Hepatocyte (in vitro differentiated cells): Measurements from ENCODE around the gene CTNNB1. TPM values are rescaled to one million over a fixed set of nuclear protein-coding genes. Genes with fewer than 3 reads are reported as not detected.

ENCODE experiments used
- DNase-seq: peaks from one replicate; pipeline ENCODE4 v3.0.0-alpha.2; 2016; ENCODE audit warnings: low spot score
- H2AFZ ChIP-seq: fragments of 200-600 bp; sonication (generic); 2 replicates; pipeline ENCODE4 v1.6.0; 2016; ENCODE audit warnings: antibody characterized with exemption, mild to moderate bottlenecking
- H3K27ac ChIP-seq: fragments of 200-600 bp; sonication (generic); 2 replicates; pipeline ENCODE4 v1.5.1; 2016; ENCODE audit warnings: mild to moderate bottlenecking
- H3K27me3 ChIP-seq: fragments of 200-600 bp; sonication (generic); 2 replicates; pipeline ENCODE4 v1.6.1; 2016
- H3K36me3 ChIP-seq: fragments of 200-600 bp; sonication (generic); replicated peaks from 2 replicates; pipeline ENCODE4 v1.5.1; 2016; ENCODE audit warnings: low read depth; ENCODE audit not compliant: insufficient read depth
- H3K4me1 ChIP-seq: fragments of 200-600 bp; sonication (generic); 2 replicates; pipeline ENCODE4 v1.5.1; 2016; ENCODE audit warnings: mild to moderate bottlenecking, moderate library complexity; ENCODE audit not compliant: insufficient read depth
- H3K4me2 ChIP-seq: fragments of 200-600 bp; sonication (generic); 2 replicates; pipeline ENCODE4 v1.6.0; 2016
- H3K4me3 ChIP-seq: fragments of 200-600 bp; sonication (generic); 2 replicates; pipeline ENCODE4 v1.5.1; 2016; ENCODE audit warnings: mild to moderate bottlenecking
- H3K79me2 ChIP-seq: fragments of 200-600 bp; sonication (generic); 2 replicates; pipeline ENCODE4 v1.6.0; 2017; ENCODE audit warnings: mild to moderate bottlenecking
- H3K9me2 ChIP-seq: fragments of 200-600 bp; sonication (generic); replicated peaks from 2 replicates; pipeline ENCODE4 v1.6.0; 2017; ENCODE audit warnings: mild to moderate bottlenecking; ENCODE audit not compliant: insufficient read depth
- H3K9me3 ChIP-seq: fragments of 200-600 bp; sonication (generic); 2 replicates; pipeline ENCODE4 v1.5.1; 2016; ENCODE audit warnings: low read depth, mild to moderate bottlenecking
- H4K20me1 ChIP-seq: fragments of 200-600 bp; sonication (generic); 2 replicates; pipeline ENCODE4 v1.6.0; 2016; ENCODE audit warnings: mild to moderate bottlenecking; ENCODE audit not compliant: insufficient read depth, poor library complexity, severe bottlenecking
- EZH2 ChIP-seq: fragments of 200-600 bp; sonication (generic); IDR thresholded peaks from 2 replicates; pipeline ENCODE4 v1.6.1; 2016; ENCODE audit warnings: antibody characterized with exemption, mild to moderate bottlenecking, borderline replicate concordance
- EZH2phosphoT487 ChIP-seq: fragments of 200-600 bp; sonication (generic); IDR thresholded peaks from one replicate; pipeline ENCODE4 v1.6.1; 2018; ENCODE audit warnings: antibody characterized with exemption, mild to moderate bottlenecking, low read depth, moderate library complexity; ENCODE audit not compliant: unreplicated experiment, severe bottlenecking
- WGBS: methylation state at CpG from one replicate; pipeline ENCODE4 v1.1.6; 2016; ENCODE audit warnings: low lambda C conversion rate; ENCODE audit errors: missing lambda C conversion rate; 5-methylcytosine and 5-hydroxymethylcytosine counted together
- polyA plus RNA-seq: library from polyadenylated mRNA; unstranded; fragments of >200 nt; fragmentation: Nextera tagmentation; extraction: Ambion mirVana; gene quantifications from 2 replicates; pipeline ENCODE4 v1.2.1, GENCODE V29; 2016
- total RNA-seq: library from RNA; depleted of rRNA; stranded (reverse); fragments of >200 nt; gene quantifications from 2 replicates; pipeline ENCODE4 v1.2.3, GENCODE V29; 2014
- TF ChIP-seq, protein P1 (sequence below): fragments of 200-600 bp; sonication (generic); IDR thresholded peaks from 2 replicates; pipeline ENCODE4 v1.5.1; 2016; ENCODE audit warnings: antibody characterized with exemption, mild to moderate bottlenecking; ENCODE audit not compliant: poor library complexity

The CTNNB1 gene
- total and polyA plus RNA-seq, 2 experiments from 2014 or later: 137 to 663 TPM

DNA sequence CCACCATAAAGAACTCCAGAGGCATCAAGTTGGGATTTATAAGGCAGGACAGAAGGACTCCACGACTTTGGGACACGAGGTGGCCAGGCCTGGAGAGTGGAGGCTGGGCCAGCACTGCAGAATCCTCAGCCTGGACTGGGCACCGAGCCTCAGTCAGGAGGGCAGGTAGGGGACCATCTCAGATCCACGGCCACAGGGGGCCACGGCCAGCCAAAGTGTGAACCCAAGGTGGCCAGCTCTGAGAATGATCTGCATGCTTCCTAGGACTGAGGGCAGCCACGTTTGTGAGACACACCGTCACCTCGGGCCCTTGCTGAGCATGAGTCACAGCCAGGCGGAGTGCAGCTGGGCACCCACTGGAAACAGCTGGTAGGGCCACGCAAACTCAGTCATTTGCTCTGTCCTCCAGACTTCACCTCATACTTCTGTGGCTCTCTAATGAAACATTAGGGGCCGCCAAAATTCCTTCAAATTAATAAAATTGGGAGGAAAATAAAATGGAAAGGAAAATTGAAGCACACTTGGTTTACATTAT is 65.8 kb downstream of the CTNNB1 start:
- TF ChIP-seq, protein P1, sequence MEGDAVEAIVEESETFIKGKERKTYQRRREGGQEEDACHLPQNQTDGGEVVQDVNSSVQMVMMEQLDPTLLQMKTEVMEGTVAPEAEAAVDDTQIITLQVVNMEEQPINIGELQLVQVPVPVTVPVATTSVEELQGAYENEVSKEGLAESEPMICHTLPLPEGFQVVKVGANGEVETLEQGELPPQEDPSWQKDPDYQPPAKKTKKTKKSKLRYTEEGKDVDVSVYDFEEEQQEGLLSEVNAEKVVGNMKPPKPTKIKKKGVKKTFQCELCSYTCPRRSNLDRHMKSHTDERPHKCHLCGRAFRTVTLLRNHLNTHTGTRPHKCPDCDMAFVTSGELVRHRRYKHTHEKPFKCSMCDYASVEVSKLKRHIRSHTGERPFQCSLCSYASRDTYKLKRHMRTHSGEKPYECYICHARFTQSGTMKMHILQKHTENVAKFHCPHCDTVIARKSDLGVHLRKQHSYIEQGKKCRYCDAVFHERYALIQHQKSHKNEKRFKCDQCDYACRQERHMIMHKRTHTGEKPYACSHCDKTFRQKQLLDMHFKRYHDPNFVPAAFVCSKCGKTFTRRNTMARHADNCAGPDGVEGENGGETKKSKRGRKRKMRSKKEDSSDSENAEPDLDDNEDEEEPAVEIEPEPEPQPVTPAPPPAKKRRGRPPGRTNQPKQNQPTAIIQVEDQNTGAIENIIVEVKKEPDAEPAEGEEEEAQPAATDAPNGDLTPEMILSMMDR: no peak
- no peak for TF ChIP-seq EZH2phosphoT487
- WGBS: 90% methylated on average over 11 of the region's 11 CpGs
- Histone ChIP-seq H3K79me2 (no peaks in the 10 kb centered on the region), H3K9me3 (no peaks in the 10 kb centered on the region), H4K20me1 (no peaks in the 10 kb centered on the region), H3K36me3 (no peaks in the 10 kb centered on the region), H3K4me3 (no peak overlapping the region), H2AFZ (no peak overlapping the region), H3K27ac (no peak overlapping the region), H3K4me1 (no peaks in the 10 kb centered on the region), H3K4me2 (no peak overlapping the region), H3K27me3 (no peaks in the 10 kb centered on the region), H3K9me2 (no peaks in the 10 kb centered on the region)
- DNase-seq: no peak

DNA sequence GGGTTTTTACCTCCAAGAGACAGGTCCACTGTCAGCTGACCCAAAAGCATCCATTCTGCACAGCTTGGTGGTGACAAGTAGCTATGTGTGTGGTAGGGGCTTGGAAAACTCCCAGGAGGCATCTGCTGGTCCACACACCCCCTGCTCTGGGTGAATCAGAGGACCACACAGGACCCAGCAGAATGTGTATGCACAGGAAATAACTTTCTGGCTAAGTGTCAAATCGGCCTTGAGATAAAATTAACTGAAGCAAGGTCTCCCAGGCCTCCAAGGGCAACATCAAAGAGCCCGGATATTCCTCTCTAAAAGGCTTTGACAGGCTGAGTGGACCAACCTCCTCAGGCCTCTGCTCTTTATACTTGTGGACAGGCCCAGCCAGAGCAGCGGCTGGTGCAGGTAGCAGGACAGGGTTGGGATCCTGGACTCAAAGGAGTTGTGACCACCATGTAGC is 66.5 kb downstream of the CTNNB1 start:
- Histone ChIP-seq H3K36me3 (no peaks in the 10 kb centered on the region), H3K27ac (no peak overlapping the region), H2AFZ (no peak overlapping the region), H3K9me2 (no peaks in the 10 kb centered on the region), H3K9me3 (no peaks in the 10 kb centered on the region), H3K4me1 (no peaks in the 10 kb centered on the region), H3K4me2 (no peak overlapping the region), H3K79me2 (no peaks in the 10 kb centered on the region), H3K27me3 (no peaks in the 10 kb centered on the region), H4K20me1 (no peaks in the 10 kb centered on the region), H3K4me3 (no peak overlapping the region)
- TF ChIP-seq, protein P1: no peak
- no peak for TF ChIP-seq EZH2phosphoT487
- TF ChIP-seq EZH2: no peak
- no peak for DNase-seq
- WGBS: 40% methylated on average over 3 of the region's 3 CpGs

DNA sequence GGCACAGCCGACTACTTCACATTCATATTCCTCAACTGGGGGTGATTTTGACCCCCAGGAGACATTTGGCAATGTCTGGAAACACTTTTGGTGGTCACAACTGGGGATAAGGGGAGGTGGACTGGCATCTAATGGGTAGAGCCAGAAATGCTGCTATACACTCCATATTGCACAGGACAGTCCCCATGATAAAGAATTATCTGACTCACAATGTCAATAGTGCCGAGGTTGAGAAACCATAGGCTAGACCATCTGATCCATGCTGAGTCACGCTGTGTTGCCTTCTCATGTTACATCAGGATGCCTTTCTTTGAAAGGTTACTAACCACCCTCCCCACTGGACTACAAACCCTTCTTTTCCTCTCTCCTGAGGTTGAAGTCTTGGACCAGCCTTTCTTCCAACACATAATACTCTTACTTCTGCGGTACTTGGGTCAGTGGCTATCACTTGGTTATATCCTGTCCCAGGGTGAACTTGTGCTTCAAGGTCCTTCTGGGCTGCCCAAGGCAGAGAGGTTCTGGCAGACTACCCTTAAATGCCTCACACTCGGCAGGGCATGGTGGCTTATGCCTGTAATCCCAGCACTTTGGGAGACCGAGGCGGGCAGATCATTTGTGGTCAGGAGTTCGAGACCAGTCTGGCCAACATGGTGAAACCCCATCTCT is 68.8 kb downstream of the CTNNB1 start:
- Histone ChIP-seq H3K4me2 (no peak overlapping the region), H3K4me1 (no peaks in the 10 kb centered on the region), H2AFZ (no peak overlapping the region), H3K4me3 (no peak overlapping the region), H3K27ac (peak overlapping the region; percentile 53), H3K9me3 (no peaks in the 10 kb centered on the region), H3K9me2 (no peaks in the 10 kb centered on the region), H3K79me2 (no peaks in the 10 kb centered on the region), H3K36me3 (no peaks in the 10 kb centered on the region), H4K20me1 (no peaks in the 10 kb centered on the region), H3K27me3 (no peaks in the 10 kb centered on the region)
- peak; percentile 66 for DNase-seq
- WGBS: 83% methylated on average over 8 of the region's 8 CpGs
- TF ChIP-seq EZH2phosphoT487 (no peak), EZH2 (no peak)
- TF ChIP-seq, protein P1: no peak
